Natural killer cell (primary cell): Measurements from ENCODE around the gene NAP1L4. TPM values are rescaled to one million over a fixed set of nuclear protein-coding genes. Genes with fewer than 3 reads are reported as not detected.

Source experiments
- ATAC-seq, 3 donors: fragments of 150-1000 bp in 2 of 3; fragments of 200-7000 bp in 1 of 3; cut with Tn5 transposase; 1 replicate in 1 of 3; 2 replicates in 2 of 3; pipeline ENCODE4 v1.10.0; 2021; ENCODE audit warnings: mild to moderate bottlenecking in 2 of 3, moderate library complexity in 2 of 3
- DNase-seq, 2 donors: peaks; one replicate each; pipeline versions ENCODE4 v3.0.0 to v3.0.0-alpha.2; 2013 to 2021; ENCODE audit warnings: mixed read lengths in 1 of 2
- H3K27ac ChIP-seq: one replicate; pipeline ENCODE4 v1.5.1; 2013; ENCODE audit warnings: mild to moderate bottlenecking, low read length
- H3K27me3 ChIP-seq: one replicate; pipeline ENCODE4 v1.6.1; 2013; ENCODE audit warnings: low read length; ENCODE audit not compliant: control insufficient read depth, insufficient read depth
- H3K36me3 ChIP-seq: one replicate; pipeline ENCODE4 v1.6.1; 2013; ENCODE audit warnings: low read length; ENCODE audit not compliant: control insufficient read depth, insufficient read depth
- H3K4me1 ChIP-seq: one replicate; pipeline ENCODE4 v1.6.1; 2013; ENCODE audit warnings: low read length; ENCODE audit not compliant: control insufficient read depth, insufficient read depth
- H3K4me3 ChIP-seq: one replicate; pipeline ENCODE4 v1.5.1; 2013; ENCODE audit warnings: low read length
- H3K9me3 ChIP-seq: one replicate; pipeline ENCODE4 v1.6.1; 2013; ENCODE audit warnings: low read length; ENCODE audit not compliant: control insufficient read depth, insufficient read depth
- H3K27ac Mint-ChIP-seq, 2 donors: one replicate each; pipeline ENCODE4 v1.8.0; 2022; ENCODE audit warnings: mild to moderate bottlenecking in 2 of 2, mixed read lengths in 2 of 2, moderate library complexity in 1 of 2
- H3K27me3 Mint-ChIP-seq, 2 donors: one replicate each; pipeline ENCODE4 v1.8.0; 2022; ENCODE audit warnings: low read depth in 2 of 2, mixed read lengths in 2 of 2
- H3K36me3 Mint-ChIP-seq: one replicate; pipeline ENCODE4 v1.8.0; 2022; ENCODE audit warnings: mixed read lengths
- H3K4me1 Mint-ChIP-seq, 2 donors: one replicate each; pipeline ENCODE4 v1.8.0; 2022; ENCODE audit warnings: mixed read lengths in 2 of 2
- H3K4me3 Mint-ChIP-seq: one replicate; pipeline ENCODE4 v1.8.0; 2022; ENCODE audit warnings: mild to moderate bottlenecking, moderate library complexity, mixed read lengths
- H3K9me3 Mint-ChIP-seq, 2 donors: one replicate each; pipeline ENCODE4 v1.8.0; 2022; ENCODE audit warnings: mixed read lengths in 2 of 2
- WGBS: methylation state at CpG from one replicate; pipeline ENCODE4 v1.1.7; 2013; ENCODE audit warnings: missing lambda C conversion rate; ENCODE audit not compliant: insufficient coverage; 5-methylcytosine and 5-hydroxymethylcytosine counted together
- intact Hi-C: fragments of 100-400 bp; cut with micrococcal nuclease; formaldehyde crosslinking; loops from one replicate; pipeline ENCODE4 v1.14.2; 2022
- total RNA-seq, 4 donors: library from RNA; stranded (reverse); fragments of 120-200 nt in 1 of 4; gene quantifications; one replicate each; pipeline versions ENCODE4 v1.2.3 to v1.2.4, GENCODE V29; 2013 to 2022
- TF ChIP-seq, protein P1 (sequence below): fragments of 200-600 bp; IDR thresholded peaks from one replicate; pipeline ENCODE4 v1.8.0; 2022; ENCODE audit warnings: antibody characterized with exemption

The NAP1L4 gene
- total RNA-seq, 3 donors from 2014 or later (not counting 1 experiment from before 2014, with no cell fraction given) = 219 to 244 (median 237) TPM

DNA sequence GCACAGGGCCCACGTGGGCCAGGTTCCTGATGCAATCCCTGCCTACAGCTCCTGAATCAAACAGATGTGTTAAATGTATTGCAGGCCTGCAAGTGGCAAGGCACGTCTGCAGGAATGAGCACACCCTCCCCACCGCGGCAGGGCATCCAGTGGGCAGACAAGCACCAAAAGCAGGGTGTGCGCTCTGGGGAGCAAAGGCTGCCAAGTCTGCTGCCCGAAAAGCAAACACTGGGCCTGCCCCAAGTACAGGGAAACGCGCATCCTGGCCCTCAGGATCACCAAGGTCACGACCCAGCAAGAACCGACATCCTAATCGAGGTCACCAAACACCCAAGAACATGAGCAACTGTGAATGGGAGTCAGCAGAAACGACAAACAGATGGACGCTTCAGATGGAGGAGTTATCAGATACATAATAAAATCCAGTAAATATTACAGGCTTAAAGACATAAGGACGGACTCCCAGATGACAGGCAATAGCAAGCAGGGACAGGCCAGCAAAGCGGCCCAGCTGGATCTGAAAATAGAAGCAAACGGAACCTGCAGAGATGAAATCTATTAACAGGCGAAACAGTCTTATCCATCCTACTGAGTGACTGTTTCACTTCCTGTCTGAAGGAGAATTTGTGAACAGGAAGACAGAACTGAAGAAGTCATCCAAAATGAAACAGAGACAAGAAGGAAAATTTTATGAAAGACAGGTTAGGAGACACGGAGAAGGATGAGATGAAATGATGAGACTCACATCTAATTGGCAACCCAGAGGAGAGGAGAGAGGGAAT is 38.4 kb upstream of the NAP1L4 start:
- H3K36me3 Mint-ChIP-seq = peaks cover 22% of the 10 kb centered on the region
- no peak overlapping the region for H3K4me3 Mint-ChIP-seq
- Histone ChIP-seq H3K4me1 (peaks cover 14% of the 10 kb centered on the region), H3K27ac (no peak overlapping the region), H3K27me3 (no peaks in the 10 kb centered on the region), H3K36me3 (peaks cover 64% of the 10 kb centered on the region), H3K9me3 (no peaks in the 10 kb centered on the region), H3K4me3 (no peak overlapping the region)
- no peaks in the 10 kb centered on the region for H3K9me3 Mint-ChIP-seq
- H3K4me1 Mint-ChIP-seq = no peaks in the 10 kb centered on the region
- WGBS = 87% methylated on average over 18 of the region's 18 CpGs
- no peak overlapping the region for H3K27ac Mint-ChIP-seq
- no peaks in the 10 kb centered on the region for H3K27me3 Mint-ChIP-seq
- ATAC-seq (no peak), DNase-seq (no peak)
- intact Hi-C loops = no loop called here
- TF ChIP-seq, protein P1, sequence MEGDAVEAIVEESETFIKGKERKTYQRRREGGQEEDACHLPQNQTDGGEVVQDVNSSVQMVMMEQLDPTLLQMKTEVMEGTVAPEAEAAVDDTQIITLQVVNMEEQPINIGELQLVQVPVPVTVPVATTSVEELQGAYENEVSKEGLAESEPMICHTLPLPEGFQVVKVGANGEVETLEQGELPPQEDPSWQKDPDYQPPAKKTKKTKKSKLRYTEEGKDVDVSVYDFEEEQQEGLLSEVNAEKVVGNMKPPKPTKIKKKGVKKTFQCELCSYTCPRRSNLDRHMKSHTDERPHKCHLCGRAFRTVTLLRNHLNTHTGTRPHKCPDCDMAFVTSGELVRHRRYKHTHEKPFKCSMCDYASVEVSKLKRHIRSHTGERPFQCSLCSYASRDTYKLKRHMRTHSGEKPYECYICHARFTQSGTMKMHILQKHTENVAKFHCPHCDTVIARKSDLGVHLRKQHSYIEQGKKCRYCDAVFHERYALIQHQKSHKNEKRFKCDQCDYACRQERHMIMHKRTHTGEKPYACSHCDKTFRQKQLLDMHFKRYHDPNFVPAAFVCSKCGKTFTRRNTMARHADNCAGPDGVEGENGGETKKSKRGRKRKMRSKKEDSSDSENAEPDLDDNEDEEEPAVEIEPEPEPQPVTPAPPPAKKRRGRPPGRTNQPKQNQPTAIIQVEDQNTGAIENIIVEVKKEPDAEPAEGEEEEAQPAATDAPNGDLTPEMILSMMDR = no peak

DNA sequence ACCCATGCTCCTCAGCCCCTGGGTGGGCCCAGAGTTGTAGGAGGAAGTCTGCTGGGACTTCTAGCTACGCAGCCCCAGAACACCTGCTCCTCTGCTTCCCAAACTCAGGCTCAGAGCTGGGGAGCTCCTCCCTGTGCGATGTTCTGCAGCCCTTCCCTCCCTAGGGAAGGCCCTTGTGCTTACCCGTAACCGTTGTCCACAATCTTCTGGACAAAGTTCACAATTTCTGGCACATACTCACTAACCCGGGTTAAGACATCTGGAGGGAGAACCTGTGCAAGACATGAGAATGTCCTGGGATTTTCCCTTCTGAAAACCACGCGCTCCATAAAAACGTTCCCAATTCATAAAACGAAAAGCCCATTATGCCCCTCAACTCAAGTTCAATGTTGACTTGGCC is 36.7 kb upstream of the NAP1L4 start:
- no peaks in the 10 kb centered on the region for H3K9me3 Mint-ChIP-seq
- Histone ChIP-seq H3K27ac (no peak overlapping the region), H3K4me1 (peaks cover 10% of the 10 kb centered on the region), H3K27me3 (no peaks in the 10 kb centered on the region), H3K36me3 (peaks cover 65% of the 10 kb centered on the region), H3K9me3 (no peaks in the 10 kb centered on the region), H3K4me3 (no peak overlapping the region)
- H3K4me1 Mint-ChIP-seq = no peaks in the 10 kb centered on the region
- no peak for ATAC-seq
- intact Hi-C loops = no loop called here
- no peak overlapping the region for H3K27ac Mint-ChIP-seq
- WGBS = 96% methylated on average over 9 of the region's 9 CpGs
- peaks cover 22% of the 10 kb centered on the region for H3K36me3 Mint-ChIP-seq
- no peak overlapping the region for H3K4me3 Mint-ChIP-seq
- DNase-seq = no peak
- H3K27me3 Mint-ChIP-seq = no peaks in the 10 kb centered on the region
- TF ChIP-seq, protein P1 = no peak

GRCh38 chr11:3026803-3027202 is 34.7 kb upstream of the NAP1L4 start:
- intact Hi-C loops = no loop called here
- Histone ChIP-seq H3K36me3 (peaks cover 53% of the 10 kb centered on the region), H3K27ac (no peak overlapping the region), H3K9me3 (no peaks in the 10 kb centered on the region), H3K27me3 (no peaks in the 10 kb centered on the region), H3K4me1 (peaks cover 24% of the 10 kb centered on the region), H3K4me3 (no peak overlapping the region)
- TF ChIP-seq, protein P1 = no peak
- Mint-ChIP-seq H3K4me3 (no peak overlapping the region), H3K4me1 (peaks cover 7 to 8% of the 10 kb centered on the region in 2 donors), H3K27me3 (no peaks in the 10 kb centered on the region), H3K36me3 (peaks cover 22% of the 10 kb centered on the region), H3K9me3 (no peaks in the 10 kb centered on the region), H3K27ac (no peak overlapping the region)
- WGBS = 93% methylated on average over 8 of the region's 8 CpGs
- ATAC-seq (no peak), DNase-seq (no peak)
